PC-9 (cell line): ENCODE results near the gene DNAJB8. TPM values are rescaled to one million over a fixed set of nuclear protein-coding genes. Genes with fewer than 3 reads are reported as not detected.

ENCODE experiments used
- BruUV-seq: library from RNA; stranded (reverse); fragments of 400-500 nt; replicated peaks from 2 replicates; lab custom pipeline; 2021; lab: Mats Ljungman, UMichigan
- CTCF ChIA-PET: fragments of 300-600 bp; sonication (Branson Sonifier 250); formaldehyde crosslinking; loops from one replicate; lab custom pipeline; 2022; ENCODE audit warnings: antibody characterized with exemption; lab: Charles Lee
- POLR2A ChIA-PET: fragments of 300-600 bp; sonication (Branson Sonifier 250); formaldehyde crosslinking; loops from one replicate; lab custom pipeline; 2022; ENCODE audit warnings: antibody characterized with exemption; ENCODE audit not compliant: unreplicated experiment; lab: Charles Lee
- DNase-seq, 2 experiments: peaks; one replicate each; pipeline versions ENCODE4 v3.0.0 to v3.0.0-alpha.2; 2015 to 2022; ENCODE audit warnings: mixed read lengths in 1 of 2
- H2AFZ ChIP-seq: fragments of 200-600 bp; sonication (generic); 2 replicates; pipeline ENCODE4 v1.8.1; 2017; ENCODE audit warnings: antibody characterized with exemption
- H3F3A ChIP-seq: fragments of 200-600 bp; sonication (generic); 2 replicates; pipeline ENCODE4 v1.8.1; 2017; ENCODE audit warnings: antibody characterized with exemption, mild to moderate bottlenecking, low read depth; ENCODE audit not compliant: insufficient read depth
- H3K27ac ChIP-seq: fragments of 200-600 bp; sonication (generic); 2 replicates; pipeline ENCODE4 v1.6.1; 2016; ENCODE audit warnings: mixed run types
- H3K27me3 ChIP-seq: fragments of 200-600 bp; sonication (generic); 2 replicates; pipeline ENCODE4 v1.6.1; 2016; ENCODE audit warnings: low read depth, mixed run types; ENCODE audit not compliant: insufficient read depth
- H3K36me3 ChIP-seq: fragments of 200-600 bp; sonication (generic); 2 replicates; pipeline ENCODE4 v1.6.1; 2016; ENCODE audit warnings: low read depth, mixed run types
- H3K4me1 ChIP-seq: fragments of 200-600 bp; sonication (generic); replicated peaks from 2 replicates; pipeline ENCODE4 v1.6.1; 2016; ENCODE audit warnings: mixed run types; ENCODE audit not compliant: insufficient read depth
- H3K4me2 ChIP-seq: fragments of 200-600 bp; sonication (generic); 2 replicates; pipeline ENCODE4 v1.6.1; 2017; ENCODE audit warnings: mixed run types
- H3K4me3 ChIP-seq: fragments of 200-600 bp; sonication (generic); 2 replicates; pipeline ENCODE4 v1.6.1; 2016; ENCODE audit warnings: mixed run types
- H3K79me2 ChIP-seq: fragments of 200-600 bp; sonication (generic); 2 replicates; pipeline ENCODE4 v1.6.1; 2017; ENCODE audit warnings: low read depth, mixed run types
- H3K9me2 ChIP-seq: fragments of 200-600 bp; sonication (generic); 2 replicates; pipeline ENCODE4 v1.8.1; 2017; ENCODE audit warnings: mild to moderate bottlenecking; ENCODE audit not compliant: insufficient read depth
- H3K9me3 ChIP-seq: fragments of 200-600 bp; sonication (generic); 2 replicates; pipeline ENCODE4 v1.8.1; 2016; ENCODE audit warnings: low read depth; ENCODE audit not compliant: insufficient read depth
- H4K20me1 ChIP-seq: fragments of 200-600 bp; sonication (generic); 2 replicates; pipeline ENCODE4 v1.8.1; 2017; ENCODE audit not compliant: insufficient read depth
- CTCF ChIP-seq: fragments of 200-600 bp; sonication (generic); conservative IDR thresholded peaks from 2 replicates; pipeline ENCODE4 v1.6.1; 2017; ENCODE audit warnings: mixed run types, antibody characterized with exemption, mild to moderate bottlenecking, moderate library complexity
- EZH2 ChIP-seq: fragments of 200-600 bp; sonication (generic); IDR thresholded peaks from 2 replicates; pipeline ENCODE4 v1.8.0; 2017; ENCODE audit warnings: antibody characterized with exemption, low read depth
- intact Hi-C: fragments of 100-400 bp; cut with micrococcal nuclease; formaldehyde crosslinking; loops from one replicate; pipeline ENCODE4 v1.10.0; 2022; ENCODE audit not compliant: unreplicated experiment
- total RNA-seq: library from RNA; stranded (reverse); gene quantifications from 2 replicates; pipeline ENCODE4 v1.2.3, GENCODE V29; 2021

The DNAJB8 gene
- total RNA-seq, 1 experiment from 2014 or later, result not detected

GRCh38 chr3:128463771-128464170, 2.9 kb downstream of the DNAJB8 start:
- Histone ChIP-seq H3K9me2 (no peaks in the 10 kb centered on the region), H3F3A (no peaks in the 10 kb centered on the region), H2AFZ (no peak overlapping the region), H3K4me2 (no peak overlapping the region), H4K20me1 (no peaks in the 10 kb centered on the region), H3K79me2 (no peaks in the 10 kb centered on the region), H3K4me3 (no peak overlapping the region), H3K9me3 (no peaks in the 10 kb centered on the region), H3K27ac (no peak overlapping the region), H3K27me3 (peaks cover 26% of the 10 kb centered on the region), H3K4me1 (no peaks in the 10 kb centered on the region), H3K36me3 (no peaks in the 10 kb centered on the region)
- ChIA-PET POLR2A (interaction anchor here (0.6 kb wide), 1 partner anchor 214 kb away, joined by 3 read pairs; no protein-coding TSS in a partner anchor), CTCF (no interaction called here)
- BruUV-seq, result no TSS peak
- TF ChIP-seq EZH2, result no peak
- no peak for TF ChIP-seq CTCF
- no peak for DNase-seq
- intact Hi-C loops, result no loop called here

DNA sequence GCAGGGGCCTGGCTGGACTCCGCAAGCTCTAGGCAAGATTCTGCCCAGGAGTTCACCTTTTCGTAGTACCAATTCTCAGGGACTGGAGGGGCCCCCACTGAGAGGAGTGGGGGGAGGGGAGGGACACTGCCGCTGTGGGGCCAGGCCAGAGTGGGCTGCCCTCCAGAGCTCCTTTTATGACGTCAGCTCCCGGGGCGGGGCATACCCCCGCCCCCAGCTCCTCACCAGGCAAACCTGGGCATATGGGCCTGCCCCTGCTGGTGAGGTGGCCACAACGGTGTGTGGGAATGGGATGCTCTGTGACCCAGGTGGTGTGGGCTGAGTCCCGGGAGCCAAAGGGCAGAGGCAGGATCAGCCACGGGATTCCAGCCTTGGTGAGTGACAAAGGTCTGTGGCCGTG, 3.3 kb downstream of the DNAJB8 start:
- peaks cover 26% of the 10 kb centered on the region for H3K27me3 ChIP-seq
- no peak overlapping the region for H3K4me2 ChIP-seq
- H3K9me3 ChIP-seq, result no peaks in the 10 kb centered on the region
- H3K79me2 ChIP-seq, result no peaks in the 10 kb centered on the region
- no TSS peak for BruUV-seq
- ChIA-PET CTCF (no interaction called here), POLR2A (interaction anchor here (0.6 kb wide), 1 partner anchor 19 kb away, joined by 3 read pairs; no protein-coding TSS in a partner anchor)
- intact Hi-C loops, result no loop called here
- H4K20me1 ChIP-seq, result no peaks in the 10 kb centered on the region
- H3K27ac ChIP-seq, result no peak overlapping the region
- H3K4me3 ChIP-seq, result no peak overlapping the region
- no peaks in the 10 kb centered on the region for H3F3A ChIP-seq
- no peaks in the 10 kb centered on the region for H3K9me2 ChIP-seq
- no peak for DNase-seq
- H3K4me1 ChIP-seq, result no peaks in the 10 kb centered on the region
- no peaks in the 10 kb centered on the region for H3K36me3 ChIP-seq
- H2AFZ ChIP-seq, result no peak overlapping the region
- TF ChIP-seq CTCF (no peak), EZH2 (no peak)

DNA sequence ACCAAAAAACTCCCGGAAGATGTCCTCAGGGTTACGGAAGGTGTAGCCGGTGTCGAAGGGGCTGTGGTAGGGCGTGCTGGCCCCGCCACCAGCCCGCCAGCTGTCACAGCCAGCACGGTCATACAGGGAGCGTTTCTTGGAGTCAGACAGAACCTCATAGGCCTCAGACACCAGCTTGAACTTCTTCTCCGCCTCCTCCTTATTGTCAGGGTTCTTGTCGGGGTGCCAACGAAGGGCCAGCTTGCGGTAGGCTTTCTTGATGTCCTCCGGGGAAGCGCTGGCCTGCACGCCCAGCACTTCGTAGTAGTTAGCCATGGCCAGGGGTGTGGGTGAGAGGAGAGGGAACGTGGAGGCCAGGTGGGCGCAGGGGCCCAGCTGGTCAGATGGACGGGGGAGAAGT, 3.8 kb downstream of the DNAJB8 start:
- CTCF ChIA-PET, result no interaction called here
- Histone ChIP-seq H2AFZ (no peak overlapping the region), H3K9me3 (no peaks in the 10 kb centered on the region), H3K4me1 (no peaks in the 10 kb centered on the region), H4K20me1 (no peaks in the 10 kb centered on the region), H3K27me3 (peaks cover 24% of the 10 kb centered on the region), H3K36me3 (no peaks in the 10 kb centered on the region), H3F3A (no peaks in the 10 kb centered on the region), H3K4me3 (no peak overlapping the region), H3K79me2 (no peaks in the 10 kb centered on the region), H3K4me2 (no peak overlapping the region), H3K9me2 (no peaks in the 10 kb centered on the region), H3K27ac (no peak overlapping the region)
- DNase-seq, result no peak
- POLR2A ChIA-PET, result interaction anchor here (0.6 kb wide), 1 partner anchor 19 kb away, joined by 3 read pairs; no protein-coding TSS in a partner anchor
- intact Hi-C loops, result no loop called here
- TF ChIP-seq CTCF (no peak), EZH2 (no peak)
- BruUV-seq, result no TSS peak
